HG03108 (cell line): ENCODE measurements around the gene BLVRB.
"Not testable (repeated sequence)": the region's sequence is repeated elsewhere in the genome, so short reads cannot be mapped to it uniquely, and the experiment has no call there.

Experiments used
- ATAC-seq: cut with Tn5 transposase; IDR thresholded peaks from one replicate; pipeline ENCODE4 v1.9.1; 2021; ENCODE audit warnings: moderate library complexity; ENCODE audit not compliant: unreplicated experiment

Gene BLVRB

GRCh38 chr19:40452016-40452415 is 13.5 kb downstream of the BLVRB start:
- ATAC-seq = no peak

- ATAC-seq = no peak
Observed at GRCh38 chr19:40450664-40451063, 14.9 kb downstream of the BLVRB start.

- no peak for ATAC-seq
Observed at GRCh38 chr19:40449506-40449905, 16.0 kb downstream of the BLVRB start.

- no peak for ATAC-seq
Observed at GRCh38 chr19:40446263-40446784, 19.2 kb downstream of the BLVRB start.

GRCh38 chr19:40445780-40446262 is 19.7 kb downstream of the BLVRB start:
- ATAC-seq = no peak

- ATAC-seq = no peak
Observed at GRCh38 chr19:40444825-40445312, 20.7 kb downstream of the BLVRB start.

- ATAC-seq = peak; percentile 57
Observed at GRCh38 chr19:40444000-40444824, 21.3 kb downstream of the BLVRB start, which contains the start of gene SERTAD3. SERTAD3 (minus strand) TSS chr19:40444335; CDS start chr19:40442080, 2,255 bp downstream.

- ATAC-seq = peak; percentile 72
Observed at GRCh38 chr19:40443131-40443999, 22.2 kb downstream of the BLVRB start.

GRCh38 chr19:40442328-40443130 is 23.0 kb downstream of the BLVRB start:
- no peak for ATAC-seq

GRCh38 chr19:40441719-40442253 is 23.8 kb downstream of the BLVRB start:
- ATAC-seq = no peak

GRCh38 chr19:40438284-40438683 is 27.3 kb downstream of the BLVRB start:
- ATAC-seq = no peak

- ATAC-seq = peak; percentile 66
Observed at GRCh38 chr19:40433391-40434216, 31.9 kb downstream of the BLVRB start.

GRCh38 chr19:40432760-40433159 is 32.8 kb downstream of the BLVRB start:
- not testable (repeated sequence) for ATAC-seq

- no peak for ATAC-seq
Observed at GRCh38 chr19:40431698-40432097, 33.8 kb downstream of the BLVRB start.

- not testable (repeated sequence) for ATAC-seq
Observed at GRCh38 chr19:40430242-40430641, 35.3 kb downstream of the BLVRB start.

- not testable (repeated sequence) for ATAC-seq
Observed at GRCh38 chr19:40428197-40428596, 37.3 kb downstream of the BLVRB start.

GRCh38 chr19:40425450-40426287 is 39.9 kb downstream of the BLVRB start, which contains the start of gene SERTAD1:
SERTAD1 (minus strand) TSS chr19:40425992; CDS start chr19:40423546, 2,446 bp downstream.
- ATAC-seq = peak; percentile 77
